Stimulated activated naive B cell treated with anti-CD40 and anti-IgM and Interleukin-4, amounts not matched to agents 10 μg/mL and 1 μg/mL and 100 μg/mL, for 72 hours (primary cell): Measurements from ENCODE around the gene PLD2.
"Not testable (repeated sequence)": the region's sequence is repeated elsewhere in the genome, so short reads cannot be mapped to it uniquely, and the experiment has no call there.

Experiments used
- ATAC-seq, 2 donors: fragments of 150-1000 bp; cut with Tn5 transposase; replicated peaks; 2 replicates each; pipeline ENCODE4 v1.10.0; 2021; ENCODE audit warnings: moderate library complexity in 1 of 2
- DNase-seq: peaks from one replicate; pipeline ENCODE4 v3.0.0; 2021
- H3K27ac Mint-ChIP-seq: one replicate; pipeline ENCODE4 v1.8.0; 2022; ENCODE audit warnings: mild to moderate bottlenecking, mixed read lengths
- H3K27me3 Mint-ChIP-seq, 2 donors: one replicate each; pipeline ENCODE4 v1.8.0; 2022; ENCODE audit warnings: mixed read lengths in 2 of 2
- H3K36me3 Mint-ChIP-seq, 2 donors: one replicate each; pipeline ENCODE4 v1.8.0; 2022; ENCODE audit warnings: mixed read lengths in 2 of 2, mild to moderate bottlenecking in 1 of 2
- H3K4me1 Mint-ChIP-seq, 2 donors: one replicate each; pipeline ENCODE4 v1.8.0; 2022; ENCODE audit warnings: mixed read lengths in 2 of 2, mild to moderate bottlenecking in 1 of 2
- H3K4me3 Mint-ChIP-seq, 2 donors: one replicate each; pipeline ENCODE4 v1.8.0; 2022; ENCODE audit warnings: mild to moderate bottlenecking in 2 of 2, mixed read lengths in 2 of 2, moderate library complexity in 1 of 2
- H3K9me3 Mint-ChIP-seq, 2 donors: one replicate each; pipeline ENCODE4 v1.8.0; 2022; ENCODE audit warnings: mixed read lengths in 2 of 2, mild to moderate bottlenecking in 1 of 2

PLD2 gene

DNA sequence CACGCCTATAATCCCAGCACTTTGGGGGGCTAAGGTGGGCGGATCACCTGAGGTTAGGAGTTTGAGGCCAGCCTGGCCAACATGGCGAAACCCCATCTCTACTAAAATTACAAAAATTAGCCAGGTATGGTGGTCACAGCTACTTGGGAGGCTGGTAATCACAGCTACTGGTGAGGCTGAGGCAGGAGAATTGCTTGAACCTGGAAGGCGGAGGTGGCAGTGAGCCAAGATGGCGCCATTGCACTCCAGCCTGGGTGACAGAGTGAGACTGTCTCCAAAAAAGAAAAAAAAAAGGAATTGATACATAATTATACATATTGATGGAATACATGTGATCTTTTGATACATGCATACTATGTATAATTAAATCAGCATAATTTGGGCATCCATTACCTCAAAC is 60.6 kb downstream of the PLD2 start:
- H3K4me3 Mint-ChIP-seq, H3K27me3 Mint-ChIP-seq, H3K4me1 Mint-ChIP-seq, H3K36me3 Mint-ChIP-seq, DNase-seq, H3K9me3 Mint-ChIP-seq, ATAC-seq, H3K27ac Mint-ChIP-seq: not testable (repeated sequence)

DNA sequence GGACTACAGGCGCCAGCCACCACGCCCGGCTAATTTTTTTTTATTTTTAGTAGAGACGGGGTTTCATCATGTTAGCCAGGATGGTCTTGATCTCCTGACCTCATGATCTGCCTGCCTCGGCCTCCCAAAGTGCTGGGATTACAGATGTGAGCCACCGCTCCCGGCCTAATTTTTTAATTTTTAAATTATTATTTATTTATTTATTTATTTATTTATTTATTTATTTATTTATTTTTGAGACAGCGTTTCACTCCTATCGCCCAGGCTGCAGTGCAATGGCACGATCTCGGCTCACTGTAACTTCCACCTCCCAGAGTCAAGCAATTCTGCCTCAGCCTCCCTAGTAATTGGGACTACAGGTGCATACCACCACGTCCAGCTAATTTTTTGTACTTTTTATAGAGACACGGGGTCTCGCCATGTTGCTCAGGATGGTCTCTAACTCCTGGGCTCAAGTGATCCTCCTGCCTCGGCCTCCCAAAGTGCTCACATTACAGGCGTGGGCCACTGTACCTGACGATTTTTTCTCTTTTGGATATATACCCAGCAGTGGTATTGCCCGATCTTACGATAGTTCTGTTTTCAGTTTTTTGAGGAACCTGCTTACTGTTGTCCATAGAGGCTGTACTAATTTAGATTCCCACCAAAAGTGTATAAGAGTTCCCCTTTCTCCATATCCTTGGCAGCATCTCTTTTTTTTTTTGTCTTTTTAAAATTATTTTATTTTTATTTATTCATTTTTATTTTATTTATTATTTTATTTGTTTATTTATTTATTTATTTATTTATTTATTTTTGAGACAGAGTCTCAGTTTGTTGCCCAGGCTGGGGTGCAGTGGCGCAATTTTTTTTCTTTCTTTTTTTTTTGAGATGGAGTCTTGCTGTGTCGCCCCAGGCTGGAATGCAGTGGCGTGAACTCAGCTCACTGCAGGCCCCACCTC is 62.4 kb downstream of the PLD2 start:
- DNase-seq, H3K9me3 Mint-ChIP-seq, H3K4me3 Mint-ChIP-seq, H3K27me3 Mint-ChIP-seq, ATAC-seq, H3K4me1 Mint-ChIP-seq, H3K27ac Mint-ChIP-seq: not testable (repeated sequence)
- peaks cover 5 to 16% of the 10 kb centered on the region in 2 donors for H3K36me3 Mint-ChIP-seq

DNA sequence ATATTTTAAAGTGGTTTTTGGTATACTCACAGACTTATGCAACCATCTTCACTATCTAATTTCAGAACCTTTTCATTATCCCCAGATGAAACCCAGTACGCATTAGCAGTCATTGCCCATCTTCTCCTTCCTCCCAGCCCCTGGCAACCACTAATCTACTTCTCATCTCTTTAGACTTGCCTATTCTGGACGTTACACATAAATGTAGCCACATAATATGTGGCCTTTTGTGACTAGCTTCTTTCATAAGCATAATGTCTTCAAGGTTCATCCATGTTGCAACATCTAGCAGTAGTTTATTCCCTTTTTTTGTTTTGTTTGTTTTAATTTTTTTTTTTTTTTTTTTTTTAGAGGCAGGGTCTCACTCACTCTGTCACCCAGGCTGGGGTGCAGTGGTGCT is 63.9 kb downstream of the PLD2 start:
- no peak overlapping the region for H3K4me3 Mint-ChIP-seq
- ATAC-seq, result no peak

DNA sequence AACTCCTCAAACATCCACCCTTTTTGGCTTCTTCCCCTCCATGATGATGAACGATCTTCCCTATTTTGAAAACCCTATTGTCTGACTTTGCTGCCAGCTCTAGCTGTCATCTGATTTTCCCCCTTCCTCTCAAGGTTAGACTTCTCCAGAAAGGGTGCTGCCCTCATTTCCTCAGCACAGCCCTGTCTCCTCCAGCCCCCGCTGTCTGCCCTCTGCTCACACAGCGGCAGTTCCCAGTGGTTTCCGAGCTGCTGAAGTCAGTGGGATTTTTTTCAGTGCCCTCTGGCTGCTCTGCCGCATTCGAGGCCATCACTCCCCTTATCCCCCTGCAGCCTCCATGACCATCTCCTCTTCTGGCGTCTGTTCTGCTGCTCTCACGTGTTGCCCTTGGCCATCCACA is 65.8 kb downstream of the PLD2 start:
- ATAC-seq (no peak), DNase-seq (no peak)
- H3K36me3 Mint-ChIP-seq, result peaks cover 12 to 18% of the 10 kb centered on the region in 2 donors
- no peaks in the 10 kb centered on the region for H3K27me3 Mint-ChIP-seq
- no peak overlapping the region for H3K27ac Mint-ChIP-seq
- H3K4me3 Mint-ChIP-seq, result no peak overlapping the region
- peaks cover 2 to 6% of the 10 kb centered on the region in 2 donors for H3K4me1 Mint-ChIP-seq
- no peaks in the 10 kb centered on the region for H3K9me3 Mint-ChIP-seq

More for the DNA sequence above, 63.9 kb downstream of the PLD2 start:
- Mint-ChIP-seq H3K9me3 (no peaks in the 10 kb centered on the region), H3K27ac (no peak overlapping the region), H3K4me1 (peaks cover 2 to 6% of the 10 kb centered on the region in 2 donors), H3K27me3 (no peaks in the 10 kb centered on the region), H3K36me3 (peaks cover 8 to 18% of the 10 kb centered on the region in 2 donors)
- no peak for DNase-seq
